ENCODE results near the gene ZNF181. TPM values are rescaled to one million over a fixed set of nuclear protein-coding genes. Genes with fewer than 3 reads are reported as not detected.

ZNF181 gene
- total and polyA plus RNA-seq, 2 of the 8 experiments (the other 6 are each of a cell fraction or from before 2014, with no cell fraction given), result 2.8 to 7.5 TPM

DNA sequence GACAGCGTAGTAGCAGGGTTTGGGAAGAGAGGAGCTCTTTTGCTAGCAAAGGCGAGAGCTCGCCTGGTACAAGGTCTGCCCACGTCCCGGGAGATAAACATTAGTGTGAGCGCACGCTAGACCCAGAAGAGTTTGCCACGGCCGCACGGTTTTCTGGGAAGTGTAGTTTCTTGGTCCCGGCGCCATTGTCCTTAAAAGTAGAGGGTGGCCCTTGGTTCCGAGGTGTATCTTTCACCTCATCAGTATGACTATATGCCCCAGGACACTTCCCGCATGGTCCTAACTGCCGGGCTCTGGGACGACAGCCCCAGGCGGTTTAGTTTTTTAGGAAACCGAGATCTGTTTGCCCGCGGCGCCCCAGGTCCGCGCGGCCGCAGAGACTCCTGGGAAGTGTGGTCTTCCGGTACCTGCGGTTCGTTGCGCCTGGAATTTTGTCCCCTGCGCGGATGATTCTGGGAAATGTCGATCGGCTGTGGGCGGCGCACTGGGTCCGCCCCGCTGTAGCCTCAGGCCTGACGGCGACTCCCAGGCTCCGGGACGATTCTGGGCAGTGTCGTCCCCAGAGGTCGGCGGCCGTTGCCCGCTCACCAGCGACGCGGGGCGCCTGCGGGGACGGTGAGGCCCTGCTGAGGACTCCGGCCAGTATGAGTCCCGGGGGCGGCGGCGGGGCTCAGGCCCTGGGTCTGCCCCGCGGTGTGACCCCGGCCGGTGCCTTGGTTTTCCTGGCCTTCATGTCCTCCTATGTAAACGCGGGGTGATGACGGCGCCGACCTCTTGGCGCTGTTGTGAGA lies at the start of gene ZNF181 (continued):
- TF ChIP-seq, protein P1, sequence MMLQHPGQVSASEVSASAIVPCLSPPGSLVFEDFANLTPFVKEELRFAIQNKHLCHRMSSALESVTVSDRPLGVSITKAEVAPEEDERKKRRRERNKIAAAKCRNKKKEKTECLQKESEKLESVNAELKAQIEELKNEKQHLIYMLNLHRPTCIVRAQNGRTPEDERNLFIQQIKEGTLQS (IDR thresholded peaks at IDR 0.05; ENCODE audit: insufficient read depth, low read depth, low read length), result no peak
- TF ChIP-seq JUND (IDR thresholded peaks at IDR 0.05; ENCODE audit: low read length) (no peak), SP4 (IDR thresholded peaks at IDR 0.05; ENCODE audit: low read length) (no peak), ZNF274 (IDR thresholded peaks at IDR 0.05; ENCODE audit: borderline replicate concordance, extremely low read depth, low read length) (no peak), POU5F1 (IDR thresholded peaks at IDR 0.05; ENCODE audit: low read depth, low read length) (no peak), SAP30 (IDR thresholded peaks at IDR 0.05; ENCODE audit: insufficient read depth, insufficient replicate concordance, low read length) (no peak), RFX5 (IDR thresholded peaks at IDR 0.05; ENCODE audit: borderline replicate concordance, low read depth, low read length) (no peak), TAF7 (optimal IDR thresholded peaks at IDR 0.05; ENCODE audit: borderline replicate concordance, low read depth, low read length) (peak; percentile 79), SUZ12 (IDR thresholded peaks at IDR 0.05; ENCODE audit: low read length) (no peak), GTF2F1 (IDR thresholded peaks at IDR 0.05; ENCODE audit: borderline replicate concordance, low read depth, low read length) (peak; percentile 79; the same call in 1 of the 2 replicates), RNF2 (IDR thresholded peaks at IDR 0.05; ENCODE audit: borderline replicate concordance, low read depth, low read length, missing control alignments, poor library complexity, severe bottlenecking) (no peak), ASH2L (IDR thresholded peaks at IDR 0.05; ENCODE audit: low read length) (peak; percentile 86), BCL11A (IDR thresholded peaks at IDR 0.05; ENCODE audit: low read depth in 2 of 2, low read length in 2 of 2) (no peak), MAFK (IDR thresholded peaks at IDR 0.05; ENCODE audit: low read depth, low read length) (no peak)
- TF ChIP-seq, protein P2, sequence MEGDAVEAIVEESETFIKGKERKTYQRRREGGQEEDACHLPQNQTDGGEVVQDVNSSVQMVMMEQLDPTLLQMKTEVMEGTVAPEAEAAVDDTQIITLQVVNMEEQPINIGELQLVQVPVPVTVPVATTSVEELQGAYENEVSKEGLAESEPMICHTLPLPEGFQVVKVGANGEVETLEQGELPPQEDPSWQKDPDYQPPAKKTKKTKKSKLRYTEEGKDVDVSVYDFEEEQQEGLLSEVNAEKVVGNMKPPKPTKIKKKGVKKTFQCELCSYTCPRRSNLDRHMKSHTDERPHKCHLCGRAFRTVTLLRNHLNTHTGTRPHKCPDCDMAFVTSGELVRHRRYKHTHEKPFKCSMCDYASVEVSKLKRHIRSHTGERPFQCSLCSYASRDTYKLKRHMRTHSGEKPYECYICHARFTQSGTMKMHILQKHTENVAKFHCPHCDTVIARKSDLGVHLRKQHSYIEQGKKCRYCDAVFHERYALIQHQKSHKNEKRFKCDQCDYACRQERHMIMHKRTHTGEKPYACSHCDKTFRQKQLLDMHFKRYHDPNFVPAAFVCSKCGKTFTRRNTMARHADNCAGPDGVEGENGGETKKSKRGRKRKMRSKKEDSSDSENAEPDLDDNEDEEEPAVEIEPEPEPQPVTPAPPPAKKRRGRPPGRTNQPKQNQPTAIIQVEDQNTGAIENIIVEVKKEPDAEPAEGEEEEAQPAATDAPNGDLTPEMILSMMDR (IDR thresholded peaks at IDR 0.05; ENCODE audit: control extremely low read depth in 1 of 3, insufficient read depth in 1 of 3, low read depth in 1 of 3, low read length in 3 of 3), result no peak
- TF ChIP-seq, protein P3, sequence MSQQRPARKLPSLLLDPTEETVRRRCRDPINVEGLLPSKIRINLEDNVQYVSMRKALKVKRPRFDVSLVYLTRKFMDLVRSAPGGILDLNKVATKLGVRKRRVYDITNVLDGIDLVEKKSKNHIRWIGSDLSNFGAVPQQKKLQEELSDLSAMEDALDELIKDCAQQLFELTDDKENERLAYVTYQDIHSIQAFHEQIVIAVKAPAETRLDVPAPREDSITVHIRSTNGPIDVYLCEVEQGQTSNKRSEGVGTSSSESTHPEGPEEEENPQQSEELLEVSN (IDR thresholded peaks at IDR 0.05), result no peak
- TF ChIP-seq, protein P4, sequence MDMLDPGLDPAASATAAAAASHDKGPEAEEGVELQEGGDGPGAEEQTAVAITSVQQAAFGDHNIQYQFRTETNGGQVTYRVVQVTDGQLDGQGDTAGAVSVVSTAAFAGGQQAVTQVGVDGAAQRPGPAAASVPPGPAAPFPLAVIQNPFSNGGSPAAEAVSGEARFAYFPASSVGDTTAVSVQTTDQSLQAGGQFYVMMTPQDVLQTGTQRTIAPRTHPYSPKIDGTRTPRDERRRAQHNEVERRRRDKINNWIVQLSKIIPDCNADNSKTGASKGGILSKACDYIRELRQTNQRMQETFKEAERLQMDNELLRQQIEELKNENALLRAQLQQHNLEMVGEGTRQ (IDR thresholded peaks at IDR 0.05; ENCODE audit: low read length), result no peak
